ENCODE results near the gene DDX47. TPM values are rescaled to one million over a fixed set of nuclear protein-coding genes. Genes with fewer than 3 reads are reported as not detected.
A peak's percentile ranks its signal among the peaks of the same experiment; 100 is the strongest.
"Not testable (repeated sequence)": the region's sequence is repeated elsewhere in the genome, so short reads cannot be mapped to it uniquely, and the experiment has no call there.

The DDX47 gene
- total RNA-seq, 1 donor from 2014 or later, result 26.7 TPM

DNA sequence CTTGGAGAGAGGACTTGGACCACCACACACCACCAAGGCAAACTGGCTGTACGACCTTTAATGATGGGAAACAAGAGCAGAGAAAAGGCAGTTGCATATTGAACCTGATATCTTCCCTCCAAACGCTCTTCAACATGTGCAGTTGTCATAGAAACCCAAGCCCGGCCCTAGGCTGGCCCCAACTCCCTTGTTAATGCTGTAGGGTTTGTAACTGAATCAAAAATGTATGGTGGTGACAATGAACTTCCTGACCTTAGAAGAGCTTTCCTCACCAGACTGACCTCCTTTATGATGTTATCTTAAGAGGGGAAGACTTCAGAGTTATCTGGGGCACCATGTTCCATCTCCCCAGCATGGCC lies 15.4 kb upstream of the DDX47 start:
- DNase-seq, result no peak
- no peaks in the 10 kb centered on the region for H3K9me3 ChIP-seq (replicated peaks)
- intact Hi-C loops (cut with micrococcal nuclease), result no loop called here
- TF ChIP-seq, protein P1, sequence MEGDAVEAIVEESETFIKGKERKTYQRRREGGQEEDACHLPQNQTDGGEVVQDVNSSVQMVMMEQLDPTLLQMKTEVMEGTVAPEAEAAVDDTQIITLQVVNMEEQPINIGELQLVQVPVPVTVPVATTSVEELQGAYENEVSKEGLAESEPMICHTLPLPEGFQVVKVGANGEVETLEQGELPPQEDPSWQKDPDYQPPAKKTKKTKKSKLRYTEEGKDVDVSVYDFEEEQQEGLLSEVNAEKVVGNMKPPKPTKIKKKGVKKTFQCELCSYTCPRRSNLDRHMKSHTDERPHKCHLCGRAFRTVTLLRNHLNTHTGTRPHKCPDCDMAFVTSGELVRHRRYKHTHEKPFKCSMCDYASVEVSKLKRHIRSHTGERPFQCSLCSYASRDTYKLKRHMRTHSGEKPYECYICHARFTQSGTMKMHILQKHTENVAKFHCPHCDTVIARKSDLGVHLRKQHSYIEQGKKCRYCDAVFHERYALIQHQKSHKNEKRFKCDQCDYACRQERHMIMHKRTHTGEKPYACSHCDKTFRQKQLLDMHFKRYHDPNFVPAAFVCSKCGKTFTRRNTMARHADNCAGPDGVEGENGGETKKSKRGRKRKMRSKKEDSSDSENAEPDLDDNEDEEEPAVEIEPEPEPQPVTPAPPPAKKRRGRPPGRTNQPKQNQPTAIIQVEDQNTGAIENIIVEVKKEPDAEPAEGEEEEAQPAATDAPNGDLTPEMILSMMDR (IDR thresholded peaks at IDR 0.05; ENCODE audit: borderline replicate concordance), result no peak
- H3K27ac ChIP-seq (replicated peaks), result no peak overlapping the region
- H3K27me3 ChIP-seq (ENCODE audit: low read depth), result no peaks in the 10 kb centered on the region
- H3K4me3 ChIP-seq, result no peak overlapping the region
- peaks cover 5% of the 10 kb centered on the region for H3K4me1 ChIP-seq
- no peaks in the 10 kb centered on the region for H3K36me3 ChIP-seq

DNA sequence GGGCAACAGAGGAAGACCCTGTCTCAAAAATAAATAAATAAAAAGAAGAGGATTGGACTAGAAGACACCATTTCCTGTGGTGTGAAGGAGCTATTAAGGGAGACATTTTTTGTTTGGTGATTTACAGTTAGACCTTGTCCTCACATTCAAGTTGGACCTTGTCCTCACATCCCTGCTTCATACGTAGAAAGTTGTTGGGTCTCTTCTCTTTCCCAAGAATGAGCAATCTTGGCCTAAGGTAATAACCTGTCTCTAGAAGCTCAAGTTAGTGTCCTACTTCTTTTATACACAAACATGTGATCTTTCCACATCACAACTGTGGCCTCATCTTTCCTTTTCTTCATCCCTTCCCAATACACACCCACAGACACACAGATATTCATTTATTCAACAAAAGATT lies 14.7 kb upstream of the DDX47 start:
- H3K4me3 ChIP-seq, result no peak overlapping the region
- no peaks in the 10 kb centered on the region for H3K9me3 ChIP-seq (replicated peaks)
- no peaks in the 10 kb centered on the region for H3K36me3 ChIP-seq
- no peak overlapping the region for H3K27ac ChIP-seq (replicated peaks)
- intact Hi-C loops (cut with micrococcal nuclease), result no loop called here
- peaks cover 9% of the 10 kb centered on the region for H3K4me1 ChIP-seq
- TF ChIP-seq, protein P1 (IDR thresholded peaks at IDR 0.05; ENCODE audit: borderline replicate concordance), result no peak
- no peak for DNase-seq
- no peaks in the 10 kb centered on the region for H3K27me3 ChIP-seq (ENCODE audit: low read depth)

DNA sequence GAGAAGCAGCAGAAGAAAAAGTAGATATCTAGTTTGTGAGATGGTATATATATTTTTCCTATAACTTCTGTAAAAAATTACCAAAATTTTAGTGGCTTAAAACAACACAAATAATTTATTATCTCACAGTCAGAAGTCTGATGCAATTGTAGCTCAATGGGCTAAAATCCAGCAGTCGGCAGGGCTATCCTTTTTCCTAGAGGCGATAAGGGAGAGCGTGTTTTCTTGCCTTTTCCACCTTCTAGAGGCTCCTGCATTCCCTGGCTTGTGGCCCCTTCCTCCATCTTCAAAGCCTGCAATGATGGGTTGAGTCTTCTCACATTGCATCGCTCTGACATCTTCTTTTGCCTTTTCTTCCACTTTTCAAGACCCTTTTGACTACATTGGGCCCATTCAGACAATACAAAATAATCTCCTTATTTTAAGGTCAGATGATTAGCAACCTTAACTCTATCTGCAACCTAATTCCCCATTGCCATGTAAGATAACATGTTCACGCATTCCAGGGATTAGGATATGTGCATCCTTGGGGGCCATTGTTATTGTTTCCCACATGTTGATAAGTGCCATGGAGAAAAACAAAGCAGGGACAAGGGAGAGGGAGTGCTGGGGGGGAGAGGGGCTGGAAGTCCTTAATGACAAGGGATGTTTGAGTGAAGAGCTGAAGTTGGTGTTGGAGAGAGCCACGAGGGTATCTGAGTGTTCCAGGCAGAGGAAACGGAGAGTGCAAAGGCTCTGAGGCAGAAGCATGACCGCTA lies 13.8 kb upstream of the DDX47 start:
- H3K9me3 ChIP-seq (replicated peaks), result no peaks in the 10 kb centered on the region
- no peak for DNase-seq
- H3K27ac ChIP-seq (replicated peaks), result no peak overlapping the region
- intact Hi-C loops (cut with micrococcal nuclease), result no loop called here
- TF ChIP-seq, protein P1 (IDR thresholded peaks at IDR 0.05; ENCODE audit: borderline replicate concordance), result no peak
- peaks cover 17% of the 10 kb centered on the region for H3K4me1 ChIP-seq
- H3K27me3 ChIP-seq (ENCODE audit: low read depth), result no peaks in the 10 kb centered on the region
- no peaks in the 10 kb centered on the region for H3K36me3 ChIP-seq
- H3K4me3 ChIP-seq, result no peak overlapping the region

DNA sequence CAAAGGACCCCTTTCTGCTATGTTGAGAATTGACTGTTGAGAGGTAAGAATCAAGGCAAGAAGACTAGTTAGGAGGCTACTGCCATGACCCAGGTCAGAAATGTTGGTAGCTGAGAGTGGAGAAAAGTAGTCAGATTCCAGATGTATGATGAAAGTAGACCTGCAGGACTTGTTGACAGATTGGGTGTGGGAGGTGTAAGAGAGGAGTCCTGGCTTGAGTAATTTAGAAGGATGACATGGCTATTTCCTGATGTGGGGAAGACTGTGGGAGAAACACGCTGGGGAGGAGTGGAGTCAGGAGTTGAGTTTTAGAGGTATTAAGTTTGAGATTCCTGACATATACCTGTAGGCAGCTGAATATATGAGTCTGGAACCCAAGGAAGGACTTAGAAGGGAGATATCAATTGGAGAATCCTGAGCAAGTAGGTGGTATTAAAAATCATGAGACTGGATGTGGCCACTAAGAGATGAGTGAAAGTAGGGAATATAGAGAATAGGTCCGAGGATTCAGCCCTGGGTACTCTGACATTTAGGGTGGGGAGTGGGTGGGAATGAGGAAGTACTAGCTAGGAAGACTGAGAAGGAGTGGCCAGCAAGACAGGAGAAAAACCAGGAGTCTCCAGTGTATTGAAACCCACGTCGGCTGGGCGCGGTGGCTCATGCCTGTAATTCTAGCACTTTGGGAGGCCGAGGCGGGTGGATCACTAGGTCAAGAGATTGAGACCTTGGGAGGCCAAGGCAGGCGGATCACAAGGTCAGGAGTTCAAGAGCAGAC lies 12.6 kb upstream of the DDX47 start:
- TF ChIP-seq, protein P1 (IDR thresholded peaks at IDR 0.05; ENCODE audit: borderline replicate concordance), result no peak
- Histone ChIP-seq H3K27ac (replicated peaks) (no peak overlapping the region), H3K4me1 (peaks cover 23% of the 10 kb centered on the region), H3K27me3 (ENCODE audit: low read depth) (no peaks in the 10 kb centered on the region), H3K36me3 (no peaks in the 10 kb centered on the region), H3K9me3 (replicated peaks) (no peaks in the 10 kb centered on the region), H3K4me3 (no peak overlapping the region)
- intact Hi-C loops (cut with micrococcal nuclease), result no loop called here
- DNase-seq, result no peak

DNA sequence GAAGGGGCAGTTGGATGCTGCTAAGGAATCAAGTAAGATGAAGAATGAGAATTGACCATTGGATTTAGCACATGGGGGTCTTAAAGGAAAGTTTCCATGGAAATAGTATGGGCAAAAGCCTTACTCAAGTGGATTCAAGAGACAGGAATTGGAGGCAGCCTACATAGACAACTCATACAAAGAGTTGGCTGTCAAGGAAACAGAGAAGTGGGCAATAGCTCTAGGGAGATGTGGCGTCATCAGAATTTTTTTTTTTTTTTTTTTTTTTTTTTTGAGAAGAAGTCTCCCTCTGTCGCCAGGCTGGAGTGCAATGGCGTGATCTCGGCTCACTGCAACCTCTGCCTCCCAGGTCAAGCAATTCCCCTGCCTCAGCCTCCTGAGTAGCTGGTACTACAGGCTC lies 11.5 kb upstream of the DDX47 start:
- intact Hi-C loops (cut with micrococcal nuclease); H3K27ac ChIP-seq (replicated peaks); H3K27me3 ChIP-seq (ENCODE audit: low read depth); H3K9me3 ChIP-seq (replicated peaks); H3K36me3 ChIP-seq; DNase-seq; H3K4me3 ChIP-seq: not testable (repeated sequence)
- peaks cover 25% of the 10 kb centered on the region for H3K4me1 ChIP-seq

DNA sequence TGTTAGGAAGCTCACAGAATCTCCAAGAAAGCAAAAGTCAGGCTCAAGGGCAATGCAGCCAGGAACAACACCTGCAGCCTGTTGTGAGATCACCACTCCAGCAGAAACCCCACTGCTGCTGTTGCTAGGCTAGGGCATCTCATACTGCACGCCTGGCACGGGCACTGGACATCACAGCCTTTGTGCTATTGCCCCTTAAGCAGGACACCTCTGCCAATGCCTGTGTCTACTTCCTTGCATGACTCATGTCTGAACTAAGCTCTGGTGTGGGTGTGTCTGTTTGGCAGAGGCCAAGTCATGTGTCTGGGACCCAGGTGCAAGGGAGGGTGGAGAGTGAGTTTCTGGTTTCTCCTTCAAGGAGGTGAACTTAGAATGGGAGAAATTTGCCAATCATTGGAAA lies 10.0 kb upstream of the DDX47 start:
- TF ChIP-seq, protein P1 (IDR thresholded peaks at IDR 0.05; ENCODE audit: borderline replicate concordance), result no peak
- no peaks in the 10 kb centered on the region for H3K36me3 ChIP-seq
- H3K4me3 ChIP-seq, result no peak overlapping the region
- H3K27ac ChIP-seq (replicated peaks), result peak overlapping the region; percentile 21
- no peak for DNase-seq
- no peaks in the 10 kb centered on the region for H3K9me3 ChIP-seq (replicated peaks)
- intact Hi-C loops (cut with micrococcal nuclease), result no loop called here
- H3K27me3 ChIP-seq (ENCODE audit: low read depth), result no peaks in the 10 kb centered on the region
- H3K4me1 ChIP-seq, result peaks cover 40% of the 10 kb centered on the region
